GM12875 (cell line): ENCODE measurements around the gene DAND5.

Experiments used
- H3K4me3 ChIP-seq: one replicate; pipeline ENCODE4 v1.5.1; 2011; ENCODE audit warnings: low read depth, low read length, control low read depth
- CTCF ChIP-seq: IDR thresholded peaks from 2 replicates; pipeline ENCODE4 v1.5.1; 2011; ENCODE audit warnings: low read depth, mild to moderate bottlenecking, control low read depth, inconsistent platforms, low read length, moderate library complexity, borderline replicate concordance; ENCODE audit not compliant: insufficient read depth

The DAND5 gene

DNA sequence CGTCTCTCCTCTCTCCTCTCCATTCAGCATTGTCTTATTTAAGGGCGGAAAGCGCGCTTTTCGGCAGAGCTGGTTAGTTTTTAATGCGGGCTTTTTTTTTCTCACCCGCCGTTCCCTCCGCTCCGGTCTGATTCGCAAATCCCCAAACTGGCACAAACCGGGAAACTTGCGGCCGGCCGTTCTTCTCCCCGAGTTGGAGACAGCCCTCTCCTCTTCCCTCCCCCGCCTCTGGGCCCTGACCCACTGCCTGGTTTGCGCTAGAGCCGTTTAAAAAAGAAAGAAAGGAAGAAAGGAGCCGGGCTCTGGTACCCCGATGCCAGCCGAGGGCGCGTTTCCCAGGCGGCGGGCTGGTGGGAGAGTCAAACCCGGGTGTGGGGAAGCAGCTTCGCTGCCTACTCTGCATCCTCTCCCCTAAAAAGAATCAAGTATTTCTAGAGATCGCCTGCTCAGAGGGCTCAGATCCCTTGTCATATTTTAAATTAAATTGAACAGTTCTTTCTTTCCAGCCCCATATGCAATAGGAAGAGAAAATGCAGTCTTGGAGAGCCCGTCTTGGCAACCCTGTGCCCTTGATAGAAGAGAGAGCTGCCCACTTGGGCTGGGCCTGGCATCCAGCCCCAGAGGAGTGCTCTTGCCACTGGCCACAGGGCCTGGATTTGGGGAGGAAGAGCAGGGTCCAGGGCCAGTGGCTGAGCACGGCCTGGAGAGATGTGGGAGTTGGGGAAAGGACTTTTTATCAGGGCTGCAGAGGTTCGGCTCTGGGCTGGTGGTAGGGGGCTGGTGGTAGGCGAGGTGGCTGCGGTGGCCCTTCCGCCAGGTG, 44.9 kb downstream of the DAND5 start:
- H3K4me3 ChIP-seq = no peak overlapping the region
- no peak for TF ChIP-seq CTCF

DNA sequence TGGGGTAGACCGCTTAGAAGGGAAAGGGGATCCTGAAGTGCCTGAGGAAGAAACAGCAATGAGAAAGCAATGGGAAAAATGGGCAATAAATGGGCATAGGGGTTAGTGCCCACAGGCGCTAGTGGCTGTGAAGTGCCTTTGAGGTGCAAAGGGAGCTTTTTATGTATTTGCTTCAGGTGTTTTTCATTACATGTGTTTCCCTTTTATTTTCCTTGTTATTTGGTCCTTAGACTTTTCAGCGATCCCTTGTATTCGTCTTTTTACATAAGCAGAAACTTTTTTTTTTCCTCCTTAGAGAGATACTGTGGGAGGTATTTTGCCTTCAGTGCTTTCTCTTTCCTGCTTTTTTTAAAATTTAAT, 45.5 kb downstream of the DAND5 start:
- TF ChIP-seq CTCF = no peak
- H3K4me3 ChIP-seq = no peak overlapping the region

- no peak for TF ChIP-seq CTCF
- no peak overlapping the region for H3K4me3 ChIP-seq
Measured at GRCh38 chr19:13015361-13016223, 46.2 kb downstream of the DAND5 start.

DNA sequence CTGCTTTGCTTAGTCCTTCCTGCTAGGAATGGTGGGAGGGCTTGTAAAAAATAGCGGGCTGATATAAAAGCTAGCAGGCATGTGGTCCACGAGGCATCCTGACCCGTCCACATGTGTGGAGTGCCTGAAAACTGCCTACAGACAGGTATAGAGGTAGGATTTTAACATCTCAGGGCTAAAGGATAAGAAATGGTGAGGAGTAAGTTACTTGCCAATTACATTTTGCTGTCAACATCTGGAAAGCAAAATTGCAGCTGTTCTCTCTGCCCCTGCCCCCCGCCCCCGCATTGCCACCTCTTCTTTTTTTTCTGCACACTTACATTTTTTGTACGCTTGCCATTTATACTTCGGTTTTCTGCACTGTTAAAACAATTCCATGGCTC, 46.9 kb downstream of the DAND5 start:
- no peak for TF ChIP-seq CTCF
- H3K4me3 ChIP-seq = no peak overlapping the region

- no peak for TF ChIP-seq CTCF
- H3K4me3 ChIP-seq = no peak overlapping the region
Measured at GRCh38 chr19:13016628-13017305, 47.4 kb downstream of the DAND5 start.

DNA sequence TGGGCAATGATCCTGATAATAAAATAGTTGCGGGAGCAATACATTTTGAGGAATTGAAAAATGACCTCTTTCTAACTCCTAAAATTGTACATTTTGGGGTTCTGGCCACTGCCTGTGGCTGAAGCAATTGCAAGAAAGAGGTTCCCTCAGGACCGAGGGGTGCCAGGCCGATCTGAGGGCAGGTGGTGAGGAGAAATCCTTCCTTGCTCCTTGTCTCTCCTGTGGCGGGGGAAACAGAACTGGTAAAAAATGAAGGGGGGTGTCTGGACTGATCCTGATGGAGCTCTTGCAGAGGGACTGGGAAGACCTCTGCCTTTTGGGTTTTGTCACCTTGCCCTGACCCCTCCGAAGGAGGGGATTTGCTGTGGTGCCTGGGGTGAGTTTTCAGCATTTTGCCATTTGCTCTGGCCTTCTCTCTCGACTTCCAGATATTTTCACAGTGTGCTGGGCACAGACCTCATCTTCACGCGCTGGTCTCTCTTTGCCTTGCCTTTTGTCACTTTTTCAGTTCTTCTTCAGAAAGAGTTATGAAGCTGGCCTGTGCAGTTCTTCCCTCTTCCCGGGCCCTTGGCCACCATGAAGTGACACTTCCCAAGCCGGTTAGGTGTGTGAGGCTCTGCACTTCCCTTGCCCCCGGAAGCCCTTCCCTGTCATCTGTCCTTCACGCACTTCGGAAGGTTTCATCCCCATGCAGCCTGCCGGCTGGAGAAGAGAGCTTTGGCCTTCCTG, 48.1 kb downstream of the DAND5 start:
- H3K4me3 ChIP-seq = no peak overlapping the region
- no peak for TF ChIP-seq CTCF
